ENCODE data around the gene UNC5A.

Gene UNC5A

GRCh38 chr5:176848651-176849050, 38.3 kb downstream of the UNC5A start:
- H3K4me1 Mint-ChIP-seq (ENCODE audit: low read depth): no peaks in the 10 kb centered on the region
- H3K36me3 Mint-ChIP-seq (ENCODE audit: low read depth): no peaks in the 10 kb centered on the region
- no peak overlapping the region for H3K27ac Mint-ChIP-seq
- no peaks in the 10 kb centered on the region for H3K9me3 Mint-ChIP-seq
- no peak overlapping the region for H3K4me3 Mint-ChIP-seq
- no peak for DNase-seq
- H3K27me3 Mint-ChIP-seq: peaks cover 41% of the 10 kb centered on the region

- no peak overlapping the region for H3K4me3 Mint-ChIP-seq
- H3K9me3 Mint-ChIP-seq: no peaks in the 10 kb centered on the region
- H3K27ac Mint-ChIP-seq: no peak overlapping the region
- no peaks in the 10 kb centered on the region for H3K36me3 Mint-ChIP-seq (ENCODE audit: low read depth)
- H3K4me1 Mint-ChIP-seq (ENCODE audit: low read depth): no peaks in the 10 kb centered on the region
- no peak for DNase-seq
- H3K27me3 Mint-ChIP-seq: peaks cover 46% of the 10 kb centered on the region
Measured at GRCh38 chr5:176849611-176850227, 39.4 kb downstream of the UNC5A start.

GRCh38 chr5:176850371-176851245, 40.2 kb downstream of the UNC5A start:
- no peak for DNase-seq
- Mint-ChIP-seq H3K27ac (no peak overlapping the region), H3K9me3 (no peaks in the 10 kb centered on the region), H3K4me1 (ENCODE audit: low read depth) (no peaks in the 10 kb centered on the region), H3K4me3 (no peak overlapping the region), H3K36me3 (ENCODE audit: low read depth) (no peaks in the 10 kb centered on the region), H3K27me3 (peaks cover 42% of the 10 kb centered on the region)

- Mint-ChIP-seq H3K27ac (no peak overlapping the region), H3K4me3 (no peak overlapping the region), H3K9me3 (no peaks in the 10 kb centered on the region), H3K4me1 (ENCODE audit: low read depth) (no peaks in the 10 kb centered on the region), H3K27me3 (peaks cover 35% of the 10 kb centered on the region), H3K36me3 (ENCODE audit: low read depth) (no peaks in the 10 kb centered on the region)
- DNase-seq: no peak
Measured at GRCh38 chr5:176851380-176851779, 41.0 kb downstream of the UNC5A start.

- no peaks in the 10 kb centered on the region for H3K4me1 Mint-ChIP-seq (ENCODE audit: low read depth)
- no peak overlapping the region for H3K4me3 Mint-ChIP-seq
- H3K36me3 Mint-ChIP-seq (ENCODE audit: low read depth): no peaks in the 10 kb centered on the region
- DNase-seq: no peak
- H3K27me3 Mint-ChIP-seq: peaks cover 38% of the 10 kb centered on the region
- no peak overlapping the region for H3K27ac Mint-ChIP-seq
- no peaks in the 10 kb centered on the region for H3K9me3 Mint-ChIP-seq
Measured at GRCh38 chr5:176851871-176852658, 41.7 kb downstream of the UNC5A start.

- Mint-ChIP-seq H3K4me1 (ENCODE audit: low read depth) (no peaks in the 10 kb centered on the region), H3K36me3 (ENCODE audit: low read depth) (no peaks in the 10 kb centered on the region), H3K27me3 (peaks cover 45% of the 10 kb centered on the region), H3K9me3 (no peaks in the 10 kb centered on the region), H3K27ac (no peak overlapping the region), H3K4me3 (no peak overlapping the region)
- DNase-seq: no peak
Measured at GRCh38 chr5:176853151-176853778, 42.9 kb downstream of the UNC5A start.

GRCh38 chr5:176854164-176854563, 43.8 kb downstream of the UNC5A start:
- Mint-ChIP-seq H3K9me3 (no peaks in the 10 kb centered on the region), H3K4me3 (no peak overlapping the region), H3K27ac (no peak overlapping the region), H3K27me3 (peaks cover 42% of the 10 kb centered on the region), H3K4me1 (ENCODE audit: low read depth) (no peaks in the 10 kb centered on the region), H3K36me3 (ENCODE audit: low read depth) (no peaks in the 10 kb centered on the region)
- no peak for DNase-seq

- H3K9me3 Mint-ChIP-seq: no peaks in the 10 kb centered on the region
- H3K4me1 Mint-ChIP-seq (ENCODE audit: low read depth): no peaks in the 10 kb centered on the region
- H3K27me3 Mint-ChIP-seq: peaks cover 39% of the 10 kb centered on the region
- H3K4me3 Mint-ChIP-seq: no peak overlapping the region
- no peaks in the 10 kb centered on the region for H3K36me3 Mint-ChIP-seq (ENCODE audit: low read depth)
- no peak overlapping the region for H3K27ac Mint-ChIP-seq
- DNase-seq: no peak
Measured at GRCh38 chr5:176855598-176855997, 45.2 kb downstream of the UNC5A start.

- Mint-ChIP-seq H3K9me3 (no peaks in the 10 kb centered on the region), H3K4me3 (no peak overlapping the region), H3K36me3 (ENCODE audit: low read depth) (no peaks in the 10 kb centered on the region), H3K27me3 (peaks cover 47% of the 10 kb centered on the region), H3K27ac (no peak overlapping the region), H3K4me1 (ENCODE audit: low read depth) (no peaks in the 10 kb centered on the region)
- DNase-seq: no peak
Measured at GRCh38 chr5:176856746-176857145, 46.4 kb downstream of the UNC5A start.

- no peak for DNase-seq
- Mint-ChIP-seq H3K4me1 (ENCODE audit: low read depth) (no peaks in the 10 kb centered on the region), H3K36me3 (ENCODE audit: low read depth) (no peaks in the 10 kb centered on the region), H3K4me3 (no peak overlapping the region), H3K27me3 (peaks cover 51% of the 10 kb centered on the region), H3K9me3 (no peaks in the 10 kb centered on the region), H3K27ac (no peak overlapping the region)
Measured at GRCh38 chr5:176857216-176857893, 47.0 kb downstream of the UNC5A start.

- no peaks in the 10 kb centered on the region for H3K36me3 Mint-ChIP-seq (ENCODE audit: low read depth)
- no peak overlapping the region for H3K27ac Mint-ChIP-seq
- H3K4me1 Mint-ChIP-seq (ENCODE audit: low read depth): no peaks in the 10 kb centered on the region
- peaks cover 52% of the 10 kb centered on the region for H3K27me3 Mint-ChIP-seq
- DNase-seq: no peak
- no peak overlapping the region for H3K4me3 Mint-ChIP-seq
- no peaks in the 10 kb centered on the region for H3K9me3 Mint-ChIP-seq
Measured at GRCh38 chr5:176857894-176858273, 47.5 kb downstream of the UNC5A start.

GRCh38 chr5:176859916-176860315, 49.6 kb downstream of the UNC5A start:
- Mint-ChIP-seq H3K36me3 (ENCODE audit: low read depth) (no peaks in the 10 kb centered on the region), H3K27me3 (peaks cover 62% of the 10 kb centered on the region), H3K27ac (no peak overlapping the region)

GRCh38 chr5:176860381-176860780, 50.0 kb downstream of the UNC5A start:
- Mint-ChIP-seq H3K27ac (no peak overlapping the region), H3K36me3 (ENCODE audit: low read depth) (no peaks in the 10 kb centered on the region), H3K4me1 (ENCODE audit: low read depth) (no peaks in the 10 kb centered on the region), H3K4me3 (no peak overlapping the region), H3K27me3 (peaks cover 63% of the 10 kb centered on the region), H3K9me3 (no peaks in the 10 kb centered on the region)
- no peak for DNase-seq

More at GRCh38 chr5:176859916-176860315, 49.6 kb downstream of the UNC5A start:
- no peak overlapping the region for H3K4me3 Mint-ChIP-seq
- H3K9me3 Mint-ChIP-seq: no peaks in the 10 kb centered on the region
- DNase-seq: no peak
- no peaks in the 10 kb centered on the region for H3K4me1 Mint-ChIP-seq (ENCODE audit: low read depth)

GRCh38 chr5:176861276-176861675, 50.9 kb downstream of the UNC5A start:
- DNase-seq: no peak
- H3K27me3 Mint-ChIP-seq: peaks cover 72% of the 10 kb centered on the region
- no peaks in the 10 kb centered on the region for H3K4me1 Mint-ChIP-seq (ENCODE audit: low read depth)
- no peaks in the 10 kb centered on the region for H3K36me3 Mint-ChIP-seq (ENCODE audit: low read depth)
- H3K27ac Mint-ChIP-seq: no peak overlapping the region
- no peak overlapping the region for H3K4me3 Mint-ChIP-seq
- no peaks in the 10 kb centered on the region for H3K9me3 Mint-ChIP-seq

Measured in activated T-cell treated with anti-CD3 and anti-CD28 coated beads, Interleukin-2, amount 50 U/mL, for 24 hours (primary cell).